HFF-Myc (cell line): Measurements from ENCODE around the gene MPP7.
"Not testable (repeated sequence)": the region's sequence is repeated elsewhere in the genome, so short reads cannot be mapped to it uniquely, and the experiment has no call there.

Source experiments
- DNase-seq: peaks from one replicate; pipeline ENCODE4 v3.0.0-alpha.2; 2011; ENCODE audit warnings: low read depth; ENCODE audit errors: extremely low read depth
- H3K4me3 ChIP-seq: replicated peaks from 2 replicates; pipeline ENCODE4 v1.5.1; 2011; ENCODE audit warnings: low read depth, mild to moderate bottlenecking, control low read depth, low read length
- CTCF ChIP-seq: IDR thresholded peaks from 2 replicates; pipeline ENCODE4 v1.5.1; 2012; ENCODE audit warnings: mild to moderate bottlenecking, low read depth, low read length, control low read depth; ENCODE audit errors: missing control alignments

Gene MPP7

DNA sequence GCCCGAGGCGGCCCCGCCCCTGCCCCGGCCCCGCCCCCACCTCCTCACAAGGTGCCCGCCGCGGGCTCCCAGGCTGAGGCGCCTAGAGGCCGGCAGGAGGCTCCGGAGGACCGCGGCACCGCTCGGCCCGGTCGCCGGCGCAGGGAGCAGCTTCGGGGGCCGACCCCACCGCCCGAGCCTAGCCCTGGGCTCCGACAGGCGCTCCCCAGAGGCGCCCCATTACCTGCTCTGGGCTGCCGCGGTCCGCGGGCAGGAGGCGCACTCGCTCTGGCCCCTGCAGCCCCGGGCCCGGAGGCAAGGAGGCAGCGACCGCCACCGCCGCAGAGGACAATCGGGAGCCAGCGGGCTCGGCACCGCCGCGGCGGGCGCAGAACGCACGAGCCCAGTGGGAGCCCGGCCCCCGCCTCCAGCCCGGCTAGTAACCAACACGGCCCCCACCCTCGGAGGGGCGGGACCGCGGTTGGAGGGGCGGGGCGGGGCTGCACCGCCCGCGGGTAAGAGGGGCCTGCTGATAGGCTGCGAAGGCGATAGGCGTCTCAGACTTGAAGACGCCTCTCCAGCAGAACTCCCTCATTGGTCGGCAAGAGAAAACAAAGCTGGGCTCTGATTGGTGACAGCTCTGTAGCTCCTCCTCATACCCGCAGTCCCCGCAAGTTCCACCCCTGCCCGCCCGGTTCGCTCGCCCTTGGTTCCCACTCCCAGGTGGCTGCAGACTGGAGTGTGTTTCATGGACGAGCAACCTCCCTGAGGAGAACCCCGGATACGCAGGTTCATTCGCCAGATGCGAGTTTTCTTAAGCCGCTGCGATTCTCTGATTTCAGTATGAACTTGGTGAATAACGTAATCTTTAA is at the start of gene MPP7:
MPP7 (minus strand) TSS at position 427 of the 851 bp plus-strand sequence. CDS start 64,460 bp downstream, outside the sequence.
- DNase-seq, result peak; percentile 95
- peak; percentile 8 for TF ChIP-seq CTCF
- peak within 1 kb of the TSS; percentile 53 for H3K4me3 ChIP-seq

GRCh38 chr10:28349892-28350291 is 47.0 kb upstream of the MPP7 start:
- DNase-seq, result no peak
- no peak overlapping the region for H3K4me3 ChIP-seq
- no peak for TF ChIP-seq CTCF

- no peak overlapping the region for H3K4me3 ChIP-seq
- no peak for DNase-seq
- no peak for TF ChIP-seq CTCF
Measured at GRCh38 chr10:28343987-28344895, 41.4 kb upstream of the MPP7 start.

GRCh38 chr10:28343252-28343651 is 40.4 kb upstream of the MPP7 start:
- DNase-seq, result no peak
- TF ChIP-seq CTCF, result no peak
- no peak overlapping the region for H3K4me3 ChIP-seq

GRCh38 chr10:28341679-28342078 is 38.8 kb upstream of the MPP7 start:
- H3K4me3 ChIP-seq, DNase-seq: not testable (repeated sequence)

GRCh38 chr10:28332726-28333125 is 29.9 kb upstream of the MPP7 start:
- DNase-seq, result no peak
- H3K4me3 ChIP-seq, result no peak overlapping the region

More at GRCh38 chr10:28332726-28333125, 29.9 kb upstream of the MPP7 start:
- TF ChIP-seq CTCF, result no peak
